Activated CD8-positive, alpha-beta memory T cell treated with anti-CD3 and anti-CD28 coated beads, Interleukin-2, amount 10 ng/mL, durations not matched to agents 7 days and 5 days (primary cell): ENCODE measurements around the gene MTHFD1L. TPM values are rescaled to one million over a fixed set of nuclear protein-coding genes. Genes with fewer than 3 reads are reported as not detected.
"Not testable (repeated sequence)": the region's sequence is repeated elsewhere in the genome, so short reads cannot be mapped to it uniquely, and the experiment has no call there.

ENCODE experiments used
- ATAC-seq: fragments of 150-1000 bp; cut with Tn5 transposase; one replicate; pipeline ENCODE4 v1.10.0; 2021; ENCODE audit warnings: moderate library complexity
- CTCF ChIA-PET: fragments of 350-600 bp; sonication (Branson Sonifier 250); formaldehyde crosslinking; loops from one replicate; lab custom pipeline; 2021; ENCODE audit warnings: antibody characterized with exemption; lab: Charles Lee
- DNase-seq: peaks from one replicate; pipeline ENCODE4 v3.0.0-alpha.2; 2020
- H3K27ac Mint-ChIP-seq: one replicate; pipeline ENCODE4 v1.8.0; 2021; ENCODE audit warnings: mild to moderate bottlenecking, mixed read lengths
- H3K27me3 Mint-ChIP-seq: one replicate; pipeline ENCODE4 v1.8.0; 2021; ENCODE audit warnings: mixed read lengths
- H3K36me3 Mint-ChIP-seq: one replicate; pipeline ENCODE4 v1.8.0; 2021; ENCODE audit warnings: mild to moderate bottlenecking, mixed read lengths
- H3K4me1 Mint-ChIP-seq: one replicate; pipeline ENCODE4 v1.8.0; 2021; ENCODE audit warnings: mixed read lengths
- H3K4me3 Mint-ChIP-seq: one replicate; pipeline ENCODE4 v1.8.0; 2021; ENCODE audit warnings: mild to moderate bottlenecking, moderate library complexity, mixed read lengths
- H3K9me3 Mint-ChIP-seq: one replicate; pipeline ENCODE4 v1.8.0; 2022; ENCODE audit warnings: low read depth, mixed read lengths
- total RNA-seq, 2 experiments: library from RNA; stranded (reverse); gene quantifications; one replicate each; pipeline ENCODE4 v1.2.3, GENCODE V29; 2021

Gene MTHFD1L
- total RNA-seq, 2 experiments from 2014 or later = 54.1 to 82.8 TPM

DNA sequence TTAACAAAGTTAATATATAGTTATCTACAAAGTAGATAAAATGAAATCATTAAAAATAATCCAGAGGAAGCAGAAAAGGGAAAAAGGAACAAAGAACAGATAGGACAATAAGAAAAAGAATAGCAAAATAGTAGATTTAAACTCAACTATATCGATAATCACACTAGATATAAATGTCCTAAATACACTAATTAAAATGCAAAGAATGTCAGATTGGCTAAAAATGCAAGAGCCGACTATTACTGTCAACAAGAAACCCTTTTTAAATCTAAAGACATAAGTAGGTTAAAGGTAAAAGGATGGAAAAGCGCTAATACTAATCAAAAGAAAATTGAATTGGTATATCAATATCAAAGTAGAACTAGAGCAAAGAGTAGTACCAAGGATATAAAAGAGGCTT is 209.5 kb downstream of the MTHFD1L start:
- CTCF ChIA-PET = no interaction called here

DNA sequence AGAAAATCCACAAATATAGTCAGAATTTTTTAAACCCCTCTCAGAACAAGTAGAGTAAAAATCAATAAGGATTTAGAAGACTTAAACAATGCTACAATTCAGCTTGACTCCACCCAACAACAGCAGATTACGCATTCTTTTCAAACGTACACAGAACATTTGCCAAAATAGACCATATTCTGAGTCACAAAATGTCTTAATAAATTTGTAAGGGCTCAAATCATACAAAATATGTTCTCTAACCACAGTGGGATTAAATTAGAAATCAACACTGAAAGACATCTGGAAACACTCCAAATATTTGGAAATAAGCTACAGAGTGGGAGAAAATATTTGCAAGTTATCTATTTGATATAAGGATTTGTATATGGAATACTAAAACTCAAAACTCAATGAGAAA is 210.0 kb downstream of the MTHFD1L start:
- no peaks in the 10 kb centered on the region for H3K9me3 Mint-ChIP-seq
- ATAC-seq = no peak
- H3K27me3 Mint-ChIP-seq = no peaks in the 10 kb centered on the region
- DNase-seq = no peak
- CTCF ChIA-PET = no interaction called here
- peaks cover 36% of the 10 kb centered on the region for H3K36me3 Mint-ChIP-seq
- no peak overlapping the region for H3K27ac Mint-ChIP-seq
- H3K4me1 Mint-ChIP-seq = no peaks in the 10 kb centered on the region
- H3K4me3 Mint-ChIP-seq = no peak overlapping the region

More for the DNA sequence above, 209.5 kb downstream of the MTHFD1L start:
- Mint-ChIP-seq H3K27ac (no peak overlapping the region), H3K27me3 (no peaks in the 10 kb centered on the region), H3K4me3 (no peak overlapping the region), H3K36me3 (peaks cover 36% of the 10 kb centered on the region), H3K4me1 (no peaks in the 10 kb centered on the region), H3K9me3 (no peaks in the 10 kb centered on the region)
- ATAC-seq (no peak), DNase-seq (no peak)

DNA sequence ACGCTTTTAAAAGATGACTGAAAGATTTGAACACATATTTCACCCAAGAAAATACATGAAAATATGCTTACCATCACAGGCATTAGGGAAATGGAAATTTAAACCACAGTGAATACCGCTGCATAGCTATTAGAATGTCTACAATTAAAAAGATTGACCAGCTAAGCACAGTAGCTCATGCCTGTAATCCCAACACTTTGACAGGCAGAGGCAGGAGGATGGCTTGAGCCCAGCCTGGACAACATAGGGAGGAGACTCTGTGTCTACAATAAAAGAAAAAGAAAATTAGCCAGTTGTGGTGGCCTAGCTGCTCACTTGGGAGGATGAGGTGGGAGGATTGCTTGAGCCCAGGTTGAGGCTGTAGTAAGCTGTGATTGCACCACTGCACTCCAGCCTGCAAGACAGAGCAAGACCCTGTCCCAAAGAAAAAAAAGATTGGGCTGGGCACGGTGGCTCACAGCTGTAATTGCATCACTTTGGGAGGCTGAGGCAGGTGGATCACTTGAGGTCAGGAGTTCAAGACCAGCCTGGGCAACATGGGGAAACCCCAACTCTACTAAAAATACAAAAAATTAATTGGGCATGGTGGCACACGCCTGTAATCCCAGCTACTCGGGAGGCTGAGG is 210.5 kb downstream of the MTHFD1L start:
- H3K36me3 Mint-ChIP-seq = peaks cover 34% of the 10 kb centered on the region
- H3K27me3 Mint-ChIP-seq = no peaks in the 10 kb centered on the region
- no peak overlapping the region for H3K27ac Mint-ChIP-seq
- H3K9me3 Mint-ChIP-seq = no peaks in the 10 kb centered on the region
- no peaks in the 10 kb centered on the region for H3K4me1 Mint-ChIP-seq
- no peak for ATAC-seq
- H3K4me3 Mint-ChIP-seq = no peak overlapping the region
- no peak for DNase-seq
- CTCF ChIA-PET = interaction anchor here (1.1 to 1.4 kb wide), 2 partner anchors 62 to 248 kb away, joined by 3 read pairs; no protein-coding TSS in a partner anchor

DNA sequence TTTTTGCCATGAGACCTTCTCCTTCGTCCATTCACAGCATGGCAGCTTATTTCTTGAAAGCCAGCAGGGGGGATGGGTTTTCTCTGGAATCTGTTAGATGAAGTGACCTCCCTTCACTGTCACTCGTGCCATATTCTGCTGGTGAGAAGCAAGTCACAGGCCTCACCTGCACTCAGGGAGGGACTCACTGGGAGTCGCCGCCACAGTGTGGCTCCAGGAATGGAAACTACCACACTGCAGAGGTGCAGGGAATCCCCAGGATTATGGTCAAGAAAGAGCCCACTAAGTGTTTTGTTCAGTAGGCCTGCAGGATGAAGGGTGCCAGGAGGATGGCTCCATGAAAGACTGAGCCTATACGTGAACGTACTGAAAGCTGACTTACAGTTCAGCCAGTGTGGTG is 213.2 kb downstream of the MTHFD1L start:
- Mint-ChIP-seq H3K9me3 (no peaks in the 10 kb centered on the region), H3K4me1 (no peaks in the 10 kb centered on the region), H3K27me3 (no peaks in the 10 kb centered on the region), H3K4me3 (no peak overlapping the region), H3K27ac (no peak overlapping the region), H3K36me3 (peaks cover 28% of the 10 kb centered on the region)
- ATAC-seq (no peak), DNase-seq (no peak)
- CTCF ChIA-PET = no interaction called here

DNA sequence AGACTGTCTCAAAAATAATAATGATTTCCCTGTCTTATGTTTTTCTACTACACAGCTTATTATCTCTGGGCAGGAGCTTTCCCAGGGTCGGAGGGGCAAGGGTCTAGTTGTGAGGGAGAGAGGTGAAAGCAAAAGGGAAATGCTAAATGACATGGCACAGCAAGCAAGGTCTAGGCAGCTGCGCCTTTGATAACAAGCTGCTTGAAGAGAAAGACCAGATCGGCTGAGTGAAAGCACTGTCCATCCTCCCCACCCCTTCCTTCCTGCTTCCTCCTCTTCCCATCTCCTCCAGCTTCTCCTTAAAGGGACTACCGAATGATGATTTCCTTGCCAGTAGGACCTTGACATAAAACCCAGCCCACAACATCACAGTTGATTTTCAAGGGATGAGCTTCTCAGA is 216.2 kb downstream of the MTHFD1L start:
- CTCF ChIA-PET = no interaction called here

DNA sequence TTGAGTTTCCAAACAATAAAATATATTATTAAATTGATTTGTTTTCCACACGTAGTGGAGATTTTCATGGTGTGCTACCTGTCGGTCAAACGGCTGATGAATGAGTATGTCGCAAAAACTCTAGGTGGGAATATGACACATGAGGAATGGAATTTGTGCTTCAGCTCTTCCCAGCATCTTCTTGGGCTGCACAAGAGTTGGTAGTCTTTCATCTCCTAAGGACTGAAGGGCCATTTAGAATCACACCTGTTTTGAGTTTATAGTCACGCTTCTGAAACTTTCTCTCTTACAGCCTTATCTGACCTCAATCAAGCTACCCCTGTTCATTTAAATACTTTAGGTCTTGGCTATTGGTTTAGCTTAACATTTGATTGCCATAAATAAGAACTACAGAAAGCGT is 216.6 kb downstream of the MTHFD1L start:
- H3K27ac Mint-ChIP-seq = no peak overlapping the region
- CTCF ChIA-PET = no interaction called here
- ATAC-seq (no peak), DNase-seq (no peak)
- H3K4me1 Mint-ChIP-seq = no peaks in the 10 kb centered on the region
- H3K36me3 Mint-ChIP-seq = peaks cover 16% of the 10 kb centered on the region
- H3K27me3 Mint-ChIP-seq = no peaks in the 10 kb centered on the region
- no peaks in the 10 kb centered on the region for H3K9me3 Mint-ChIP-seq
- H3K4me3 Mint-ChIP-seq = no peak overlapping the region

More for the DNA sequence above, 216.2 kb downstream of the MTHFD1L start:
- DNase-seq (no peak), ATAC-seq (no peak)
- Mint-ChIP-seq H3K36me3 (peaks cover 19% of the 10 kb centered on the region), H3K27ac (no peak overlapping the region), H3K4me3 (no peak overlapping the region), H3K4me1 (no peaks in the 10 kb centered on the region), H3K27me3 (no peaks in the 10 kb centered on the region), H3K9me3 (no peaks in the 10 kb centered on the region)

DNA sequence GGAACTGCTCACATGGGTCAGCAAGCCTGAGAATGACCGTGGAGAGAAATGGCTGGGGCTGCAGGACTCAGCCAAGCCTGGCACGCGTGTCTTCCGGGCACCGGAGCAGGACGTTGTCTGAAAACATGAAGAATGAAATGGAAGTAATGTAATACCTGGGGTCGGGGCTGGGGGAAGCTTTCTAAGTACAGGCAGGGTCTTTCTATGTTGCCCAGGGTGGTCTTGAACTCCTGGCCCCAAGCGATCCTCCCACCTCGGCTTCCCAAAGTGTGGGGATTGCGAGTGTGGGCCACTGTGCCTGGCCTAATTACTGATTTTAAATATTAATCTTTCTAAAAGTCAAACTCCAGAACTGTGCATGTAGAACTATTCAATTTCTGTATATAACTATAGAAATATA is 218.8 kb downstream of the MTHFD1L start:
- H3K27me3 Mint-ChIP-seq = no peaks in the 10 kb centered on the region

DNA sequence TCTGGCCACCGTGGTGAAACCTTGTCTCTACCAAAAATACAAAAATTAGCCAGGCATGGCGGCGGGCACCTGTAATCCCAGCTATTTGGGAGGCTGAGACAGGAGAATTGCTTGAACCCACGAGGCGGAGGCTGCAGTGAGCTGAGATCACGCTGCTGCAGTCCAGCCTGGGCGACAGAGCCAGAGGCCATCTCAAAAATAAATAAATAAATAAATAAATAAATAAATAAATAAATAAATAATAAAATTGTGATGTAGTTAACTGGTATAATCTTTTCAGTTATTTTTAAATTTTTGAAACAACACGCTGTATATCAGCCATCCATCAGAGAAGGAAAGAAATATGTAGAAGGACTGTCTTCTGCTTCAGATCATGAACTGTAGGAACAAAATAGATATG is 221.6 kb downstream of the MTHFD1L start:
- H3K27me3 Mint-ChIP-seq, H3K4me3 Mint-ChIP-seq, H3K27ac Mint-ChIP-seq, H3K4me1 Mint-ChIP-seq, H3K9me3 Mint-ChIP-seq, ATAC-seq, CTCF ChIA-PET, DNase-seq: not testable (repeated sequence)
- peaks cover 25% of the 10 kb centered on the region for H3K36me3 Mint-ChIP-seq

More for the DNA sequence above, 218.8 kb downstream of the MTHFD1L start:
- H3K9me3 Mint-ChIP-seq = no peaks in the 10 kb centered on the region
- no peak for DNase-seq
- H3K4me3 Mint-ChIP-seq = no peak overlapping the region
- CTCF ChIA-PET = interaction anchor here (1.1 kb wide), 1 partner anchor 240 kb away, joined by 3 read pairs; no protein-coding TSS in a partner anchor
- no peaks in the 10 kb centered on the region for H3K4me1 Mint-ChIP-seq
- ATAC-seq = no peak
- no peak overlapping the region for H3K27ac Mint-ChIP-seq
- peaks cover 16% of the 10 kb centered on the region for H3K36me3 Mint-ChIP-seq

DNA sequence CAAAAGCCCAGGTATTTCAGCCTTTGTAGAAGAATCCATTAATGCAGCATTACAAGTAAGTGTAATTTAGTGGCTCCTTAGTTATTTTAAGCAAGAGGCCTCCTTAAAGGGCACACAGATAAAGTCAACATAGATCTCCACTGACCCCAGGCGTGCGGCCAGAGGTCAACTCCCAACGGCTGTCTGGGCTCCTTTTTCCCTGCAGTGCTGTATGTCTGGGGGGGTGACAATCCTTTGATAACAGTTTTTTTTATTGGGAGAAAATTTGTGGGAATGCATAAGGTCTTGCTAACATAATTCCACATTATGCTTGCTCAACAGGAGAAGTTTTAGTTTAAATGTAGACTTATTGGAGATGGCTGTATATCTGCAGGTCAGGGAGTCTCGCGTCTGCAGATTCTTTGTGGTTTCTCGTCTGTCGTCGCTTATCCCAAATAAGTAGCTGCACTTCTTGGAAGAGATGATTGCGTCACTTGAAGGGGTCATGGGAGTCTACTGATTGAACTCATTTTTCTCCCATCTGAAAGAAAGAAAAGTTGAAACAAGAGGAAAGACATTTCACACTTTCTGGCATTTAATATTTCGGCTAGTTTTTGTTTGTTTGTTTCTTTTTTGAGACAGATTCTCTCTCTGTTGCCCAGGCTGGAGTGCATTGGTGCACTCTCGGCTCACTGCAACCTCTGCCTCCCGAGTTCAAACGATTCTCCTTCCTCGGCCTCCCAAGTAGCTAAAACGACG is 222.5 kb downstream of the MTHFD1L start:
- DNase-seq = no peak
- Mint-ChIP-seq H3K4me1 (peaks cover 6% of the 10 kb centered on the region), H3K27me3 (no peaks in the 10 kb centered on the region), H3K27ac (no peak overlapping the region), H3K36me3 (peaks cover 32% of the 10 kb centered on the region), H3K9me3 (no peaks in the 10 kb centered on the region), H3K4me3 (no peak overlapping the region)
- CTCF ChIA-PET = no interaction called here
- no peak for ATAC-seq

DNA sequence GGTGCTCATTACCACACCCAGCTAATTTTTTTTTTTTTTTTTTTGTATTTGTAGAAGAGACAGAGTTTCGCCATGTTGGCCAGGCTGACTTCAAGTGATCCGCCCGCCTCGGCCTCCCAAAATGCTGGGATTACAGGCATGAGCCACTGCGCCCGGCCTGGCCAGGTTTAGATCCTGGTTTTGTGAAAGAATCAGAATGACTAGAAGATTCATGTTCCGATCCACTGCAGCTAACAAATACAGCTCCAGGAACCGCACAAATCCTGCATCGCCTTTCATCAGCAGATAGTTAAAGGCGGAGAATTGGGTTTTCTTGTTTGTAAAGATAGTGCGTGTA is 223.1 kb downstream of the MTHFD1L start:
- peaks cover 35% of the 10 kb centered on the region for H3K36me3 Mint-ChIP-seq
- CTCF ChIA-PET = interaction anchor here (1.3 kb wide), 1 partner anchor 10 kb away, joined by 3 read pairs; no protein-coding TSS in a partner anchor
- ATAC-seq = no peak
- no peaks in the 10 kb centered on the region for H3K9me3 Mint-ChIP-seq
- H3K4me1 Mint-ChIP-seq = peaks cover 8% of the 10 kb centered on the region
- H3K4me3 Mint-ChIP-seq = no peak overlapping the region
- no peak overlapping the region for H3K27ac Mint-ChIP-seq
- no peak for DNase-seq
- no peaks in the 10 kb centered on the region for H3K27me3 Mint-ChIP-seq

DNA sequence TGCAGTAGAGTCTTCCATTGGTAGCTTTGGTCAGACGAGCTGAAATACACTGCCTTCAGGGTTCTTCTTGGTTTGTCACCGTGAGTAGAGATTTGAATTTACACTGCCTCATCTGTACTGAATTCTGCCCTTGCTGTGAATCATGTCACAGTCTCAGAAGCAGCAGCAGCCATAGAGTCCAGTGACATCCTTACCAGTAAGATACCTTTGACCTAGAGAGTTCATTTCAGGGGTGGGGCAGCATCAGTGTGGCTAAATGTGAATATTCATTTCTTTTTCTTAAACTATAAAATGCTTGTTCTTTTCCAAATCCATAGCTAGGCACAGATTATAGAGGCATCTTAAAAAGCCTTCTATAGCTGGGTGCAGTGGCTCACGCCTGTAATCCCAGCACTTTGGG is 223.5 kb downstream of the MTHFD1L start:
- peaks cover 39% of the 10 kb centered on the region for H3K36me3 Mint-ChIP-seq
- H3K4me1 Mint-ChIP-seq = peaks cover 8% of the 10 kb centered on the region
- H3K27ac Mint-ChIP-seq = no peak overlapping the region
- no peak for ATAC-seq
- no peak overlapping the region for H3K4me3 Mint-ChIP-seq
- CTCF ChIA-PET = interaction anchor here (1.3 kb wide), 1 partner anchor 10 kb away, joined by 3 read pairs; no protein-coding TSS in a partner anchor
- H3K27me3 Mint-ChIP-seq = no peaks in the 10 kb centered on the region
- no peaks in the 10 kb centered on the region for H3K9me3 Mint-ChIP-seq
- no peak for DNase-seq

DNA sequence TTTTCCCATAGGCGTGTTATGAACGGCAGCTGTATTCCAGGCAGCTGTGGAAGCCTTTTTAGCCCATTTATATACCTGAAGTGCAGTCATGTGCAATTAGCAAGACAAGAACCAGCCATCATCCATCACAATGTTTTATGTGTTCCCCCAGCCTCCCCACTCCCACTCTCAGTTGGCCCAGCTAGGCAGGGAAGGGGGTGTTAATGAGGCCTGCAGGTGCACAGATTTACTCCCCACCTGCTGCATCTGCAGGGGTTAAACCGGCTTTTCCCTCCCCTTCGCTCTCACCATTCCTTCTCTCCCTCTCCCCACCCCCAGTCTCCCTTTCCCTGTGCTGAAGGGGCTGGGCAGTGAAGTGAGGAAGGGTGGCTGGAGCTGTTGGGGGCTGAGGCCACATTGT is 224.5 kb downstream of the MTHFD1L start:
- no peak for ATAC-seq
- H3K36me3 Mint-ChIP-seq = peaks cover 42% of the 10 kb centered on the region
- H3K27me3 Mint-ChIP-seq = no peaks in the 10 kb centered on the region
- CTCF ChIA-PET = interaction anchor here (1.3 kb wide), 1 partner anchor 9 kb away, joined by 3 read pairs; no protein-coding TSS in a partner anchor
- no peak overlapping the region for H3K27ac Mint-ChIP-seq
- peaks cover 8% of the 10 kb centered on the region for H3K4me1 Mint-ChIP-seq
- H3K4me3 Mint-ChIP-seq = no peak overlapping the region
- no peak for DNase-seq
- no peaks in the 10 kb centered on the region for H3K9me3 Mint-ChIP-seq

DNA sequence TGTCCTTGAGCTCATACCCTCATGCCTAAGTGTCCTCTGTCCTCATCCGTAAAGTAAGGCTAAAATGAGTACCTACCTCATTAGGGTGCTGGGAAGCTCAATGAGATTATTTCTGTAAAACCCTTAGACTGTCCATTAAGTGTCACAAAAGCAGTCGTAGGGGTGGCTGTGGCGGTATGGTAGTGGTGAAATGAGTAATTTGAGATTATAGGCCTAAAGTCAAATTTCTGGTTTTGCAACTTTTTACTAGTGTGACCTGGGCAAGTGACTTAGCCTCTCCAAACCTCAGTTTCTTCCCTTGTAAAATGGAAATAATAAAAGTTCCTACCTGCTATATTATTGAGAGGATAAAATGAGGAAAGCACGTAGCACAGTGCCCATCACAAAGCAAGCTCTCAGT is 226.1 kb downstream of the MTHFD1L start:
- Mint-ChIP-seq H3K9me3 (no peaks in the 10 kb centered on the region), H3K27ac (no peak overlapping the region), H3K4me1 (peaks cover 8% of the 10 kb centered on the region), H3K4me3 (no peak overlapping the region), H3K27me3 (no peaks in the 10 kb centered on the region), H3K36me3 (peaks cover 50% of the 10 kb centered on the region)
- DNase-seq (no peak), ATAC-seq (no peak)
- CTCF ChIA-PET = no interaction called here

DNA sequence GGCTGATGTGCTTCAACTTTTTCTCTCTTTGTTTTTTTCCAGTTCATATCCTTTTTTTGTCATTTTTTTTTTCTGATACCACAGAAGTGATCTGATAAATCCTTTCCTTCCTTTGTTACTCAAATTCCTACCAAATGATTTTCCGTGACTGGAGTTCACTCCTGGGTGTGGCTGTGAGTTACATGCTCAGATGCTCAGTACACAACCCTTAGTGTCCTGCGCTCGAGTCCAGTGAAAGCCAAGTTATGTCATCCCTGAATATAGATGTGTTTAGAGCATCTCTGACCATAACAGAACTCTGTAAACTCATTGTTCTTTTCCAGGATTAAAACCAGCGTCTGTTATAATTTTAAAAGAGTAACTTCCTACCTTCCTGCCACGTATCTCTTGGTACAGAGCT is 227.1 kb downstream of the MTHFD1L start:
- H3K27me3 Mint-ChIP-seq = no peaks in the 10 kb centered on the region
- ATAC-seq = no peak
- DNase-seq = no peak
- CTCF ChIA-PET = no interaction called here
- no peaks in the 10 kb centered on the region for H3K9me3 Mint-ChIP-seq
- peaks cover 12% of the 10 kb centered on the region for H3K4me1 Mint-ChIP-seq
- no peak overlapping the region for H3K4me3 Mint-ChIP-seq
- no peak overlapping the region for H3K27ac Mint-ChIP-seq
- peaks cover 60% of the 10 kb centered on the region for H3K36me3 Mint-ChIP-seq
